ENCODE measurements around the gene PITPNM3. TPM values are rescaled to one million over a fixed set of nuclear protein-coding genes. Genes with fewer than 3 reads are reported as not detected.

The PITPNM3 gene
- total RNA-seq, 1 donor from 2014 or later, result 4.3 TPM

GRCh38 chr17:6514371-6514770 is 42.0 kb downstream of the PITPNM3 start:
- no peak overlapping the region for H3K27ac Mint-ChIP-seq
- no peaks in the 10 kb centered on the region for H3K4me1 Mint-ChIP-seq (ENCODE audit: unreplicated experiment)
- no peak for DNase-seq (ENCODE audit: extremely low spot score, unreplicated experiment)
- H3K9me3 Mint-ChIP-seq, result no peaks in the 10 kb centered on the region
- H3K27me3 Mint-ChIP-seq, result no peaks in the 10 kb centered on the region
- H3K36me3 Mint-ChIP-seq, result no peaks in the 10 kb centered on the region
- no peak overlapping the region for H3K4me3 Mint-ChIP-seq
- no peak for TF ChIP-seq CTCF (conservative IDR thresholded peaks at IDR 0.05)

GRCh38 chr17:6512552-6512951 is 43.8 kb downstream of the PITPNM3 start:
- H3K4me3 Mint-ChIP-seq, result no peak overlapping the region
- H3K4me1 Mint-ChIP-seq (ENCODE audit: unreplicated experiment), result no peaks in the 10 kb centered on the region
- no peaks in the 10 kb centered on the region for H3K27me3 Mint-ChIP-seq
- H3K9me3 Mint-ChIP-seq, result no peaks in the 10 kb centered on the region
- no peaks in the 10 kb centered on the region for H3K36me3 Mint-ChIP-seq
- no peak for DNase-seq (ENCODE audit: extremely low spot score, unreplicated experiment)
- TF ChIP-seq CTCF (conservative IDR thresholded peaks at IDR 0.05), result no peak
- H3K27ac Mint-ChIP-seq, result no peak overlapping the region

- no peaks in the 10 kb centered on the region for H3K9me3 Mint-ChIP-seq
- H3K27me3 Mint-ChIP-seq, result no peaks in the 10 kb centered on the region
- H3K27ac Mint-ChIP-seq, result no peak overlapping the region
- DNase-seq (ENCODE audit: extremely low spot score, unreplicated experiment), result no peak
- no peaks in the 10 kb centered on the region for H3K36me3 Mint-ChIP-seq
- H3K4me1 Mint-ChIP-seq (ENCODE audit: unreplicated experiment), result no peaks in the 10 kb centered on the region
- no peak for TF ChIP-seq CTCF (conservative IDR thresholded peaks at IDR 0.05)
- H3K4me3 Mint-ChIP-seq, result no peak overlapping the region
Observed at GRCh38 chr17:6510321-6510977, 45.9 kb downstream of the PITPNM3 start.

- TF ChIP-seq CTCF (conservative IDR thresholded peaks at IDR 0.05), result no peak
- Mint-ChIP-seq H3K4me1 (ENCODE audit: unreplicated experiment) (no peaks in the 10 kb centered on the region), H3K27ac (no peak overlapping the region), H3K36me3 (no peaks in the 10 kb centered on the region), H3K4me3 (no peak overlapping the region), H3K27me3 (no peaks in the 10 kb centered on the region), H3K9me3 (no peaks in the 10 kb centered on the region)
- DNase-seq (ENCODE audit: extremely low spot score, unreplicated experiment), result no peak
Observed at GRCh38 chr17:6509921-6510320, 46.4 kb downstream of the PITPNM3 start.

- TF ChIP-seq CTCF (conservative IDR thresholded peaks at IDR 0.05), result no peak
- no peaks in the 10 kb centered on the region for H3K4me1 Mint-ChIP-seq (ENCODE audit: unreplicated experiment)
- H3K4me3 Mint-ChIP-seq, result no peak overlapping the region
- H3K27me3 Mint-ChIP-seq, result no peaks in the 10 kb centered on the region
- H3K27ac Mint-ChIP-seq, result no peak overlapping the region
- H3K9me3 Mint-ChIP-seq, result no peaks in the 10 kb centered on the region
- H3K36me3 Mint-ChIP-seq, result no peaks in the 10 kb centered on the region
- DNase-seq (ENCODE audit: extremely low spot score, unreplicated experiment), result no peak
Observed at GRCh38 chr17:6509031-6509771, 47.2 kb downstream of the PITPNM3 start.
